ENCODE results near the gene CRYGS.
"Not testable (repeated sequence)": the region's sequence is repeated elsewhere in the genome, so short reads cannot be mapped to it uniquely, and the experiment has no call there.

Gene CRYGS

DNA sequence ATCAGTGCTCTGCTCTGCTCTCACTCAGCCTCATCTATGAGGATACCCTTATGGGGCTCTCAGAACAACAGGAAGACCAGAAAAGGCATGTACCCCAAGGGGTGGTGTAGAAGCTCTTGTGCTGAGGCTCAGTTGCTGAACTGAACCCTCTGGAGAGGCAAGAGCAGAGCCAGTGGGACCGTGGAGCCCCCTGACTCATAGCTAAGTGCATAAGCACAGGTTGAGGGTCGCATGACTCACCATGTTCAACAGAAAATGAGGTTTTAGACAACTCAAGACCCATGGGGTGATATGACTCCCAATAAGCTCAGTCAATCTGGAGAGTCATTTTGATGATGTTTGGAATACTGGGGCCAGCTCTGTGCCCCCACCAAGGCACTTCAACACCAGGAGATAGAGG lies 37.3 kb downstream of the CRYGS start:
- 64 to 95% methylated on average over 1 to 2 of the region's 2 CpGs for WGBS, 2 experiments (ENCODE audit: insufficient coverage in 2 of 2)
- no peak overlapping the region for H3K27ac ChIP-seq (ENCODE audit: low read depth, low read length, severe bottlenecking)
- no peaks in the 10 kb centered on the region for H3K4me1 ChIP-seq (ENCODE audit: control insufficient read depth, insufficient read depth, low read length, poor library complexity, severe bottlenecking)
- H3K4me3 ChIP-seq (ENCODE audit: extremely low read depth, insufficient read depth, low read length, poor library complexity, severe bottlenecking): no peak overlapping the region
- no peaks in the 10 kb centered on the region for H3K36me3 ChIP-seq (ENCODE audit: control insufficient read depth, insufficient read depth, low read length)
- no peaks in the 10 kb centered on the region for H3K9me3 ChIP-seq (ENCODE audit: control insufficient read depth, low read length)

DNA sequence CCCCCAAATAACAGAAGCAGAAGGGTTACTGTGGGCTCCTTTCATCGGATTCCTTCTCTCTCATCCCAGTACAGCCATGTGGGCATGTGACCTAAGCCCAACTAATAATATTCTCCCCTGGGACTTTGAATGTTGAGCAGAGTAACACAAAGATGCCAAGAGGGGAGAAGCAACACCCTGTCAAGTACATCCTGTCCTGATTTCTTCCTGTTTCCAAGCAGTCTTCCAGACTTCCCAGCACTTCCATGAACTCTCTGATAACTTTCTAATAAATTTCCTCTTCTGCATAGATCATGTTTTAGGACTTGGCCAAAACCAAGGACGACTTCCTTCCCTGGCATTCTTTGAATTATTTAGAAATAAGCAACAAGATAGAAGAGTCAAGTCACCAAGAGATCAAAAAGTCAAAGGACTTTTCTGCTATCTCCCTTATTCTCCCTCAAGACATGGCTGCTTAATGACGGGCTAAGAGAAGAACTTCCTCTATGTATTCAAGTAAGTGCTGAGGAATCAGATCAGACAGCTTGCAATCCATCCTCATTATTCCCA lies 37.9 kb downstream of the CRYGS start:
- H3K36me3 ChIP-seq (ENCODE audit: control insufficient read depth, insufficient read depth, low read length): no peaks in the 10 kb centered on the region
- no peak overlapping the region for H3K4me3 ChIP-seq (ENCODE audit: extremely low read depth, insufficient read depth, low read length, poor library complexity, severe bottlenecking)
- no peak overlapping the region for H3K27ac ChIP-seq (ENCODE audit: low read depth, low read length, severe bottlenecking)
- 70% methylated on average over 2 of the region's 3 CpGs; no CpG with 5 or more reads in 1 of the 2 experiments for WGBS, 2 experiments (ENCODE audit: insufficient coverage in 2 of 2)
- H3K9me3 ChIP-seq (ENCODE audit: control insufficient read depth, low read length): no peaks in the 10 kb centered on the region
- no peaks in the 10 kb centered on the region for H3K4me1 ChIP-seq (ENCODE audit: control insufficient read depth, insufficient read depth, low read length, poor library complexity, severe bottlenecking)

DNA sequence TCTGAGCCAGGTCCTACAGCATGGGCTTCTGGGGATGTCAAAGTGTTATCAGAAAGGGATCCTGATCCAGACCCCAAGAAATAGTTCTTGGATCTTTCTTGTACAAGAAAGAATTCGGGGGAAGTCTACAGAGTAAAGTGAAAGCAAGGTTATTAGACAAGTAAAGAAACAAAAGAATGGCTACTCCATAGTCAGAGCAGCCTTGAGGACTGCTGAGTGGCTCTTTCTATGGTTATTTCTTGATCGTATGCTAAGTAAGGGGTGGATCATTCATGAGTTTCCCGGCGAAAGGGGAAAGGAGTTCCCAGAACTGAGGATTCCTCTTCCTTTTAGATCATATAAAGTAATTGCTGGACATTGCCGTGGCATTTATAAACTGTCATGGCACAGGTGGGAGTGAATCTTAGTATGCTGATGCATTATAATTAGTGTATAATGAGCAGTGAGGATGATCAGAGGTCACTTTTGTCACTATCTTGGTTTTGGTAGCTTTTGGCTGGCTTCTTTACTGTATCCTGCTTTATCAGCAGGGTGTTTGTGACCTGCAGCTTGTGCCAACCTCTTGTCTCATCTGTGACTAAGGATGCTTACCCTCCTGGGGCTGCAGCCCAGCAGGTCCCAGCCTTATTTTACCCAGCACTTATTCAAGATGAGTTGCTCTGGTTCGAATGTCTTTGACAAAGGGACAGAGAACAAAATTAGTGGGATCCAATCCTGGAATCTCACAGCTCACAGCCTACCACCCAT lies 41.0 kb downstream of the CRYGS start:
- H3K4me3 ChIP-seq (ENCODE audit: extremely low read depth, insufficient read depth, low read length, poor library complexity, severe bottlenecking): no peak overlapping the region
- no peaks in the 10 kb centered on the region for H3K36me3 ChIP-seq (ENCODE audit: control insufficient read depth, insufficient read depth, low read length)
- no peaks in the 10 kb centered on the region for H3K9me3 ChIP-seq (ENCODE audit: control insufficient read depth, low read length)
- H3K27ac ChIP-seq (ENCODE audit: low read depth, low read length, severe bottlenecking): no peak overlapping the region
- no peaks in the 10 kb centered on the region for H3K4me1 ChIP-seq (ENCODE audit: control insufficient read depth, insufficient read depth, low read length, poor library complexity, severe bottlenecking)
- WGBS, 2 experiments (ENCODE audit: insufficient coverage in 2 of 2): 84 to 93% methylated on average over 5 of the region's 6 CpGs

DNA sequence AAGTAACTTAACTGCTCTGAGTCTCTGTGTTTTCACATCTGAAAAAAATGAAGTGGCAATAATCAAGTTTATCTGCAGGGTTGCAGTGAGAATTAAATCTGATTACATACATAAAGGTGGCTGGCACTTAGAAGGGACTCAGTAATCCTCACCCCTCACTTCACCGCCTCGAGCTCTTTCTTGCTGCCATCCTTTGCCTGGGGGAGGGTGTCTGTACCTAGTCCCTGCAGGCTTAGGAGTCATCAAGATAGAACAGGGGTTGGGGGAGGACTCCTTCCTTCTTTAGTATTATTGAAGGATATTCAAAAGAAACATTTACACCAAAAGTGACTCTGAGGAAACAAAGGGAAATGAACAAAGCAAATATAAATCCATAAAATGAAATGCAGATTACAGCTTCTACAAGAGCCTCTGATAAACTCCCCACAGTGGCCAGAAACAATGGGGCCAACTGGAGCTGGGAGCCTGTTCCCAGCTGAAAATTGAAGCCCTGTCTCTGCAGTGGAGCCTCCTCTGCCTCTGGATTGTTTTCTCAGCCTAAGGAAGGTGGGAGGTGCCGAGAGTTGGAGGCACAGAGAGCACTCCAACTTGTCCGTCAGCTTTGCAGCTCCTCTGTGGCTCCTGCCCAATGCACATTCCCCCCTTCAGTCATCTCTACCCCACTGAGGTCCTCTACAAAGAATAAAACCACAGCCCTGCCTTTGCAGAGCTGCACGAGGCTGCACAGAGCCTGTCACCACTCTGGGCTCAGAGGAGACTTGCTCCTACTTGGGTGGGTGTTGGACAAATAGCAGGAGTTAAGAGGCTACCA lies 41.8 kb downstream of the CRYGS start:
- WGBS, 2 experiments (ENCODE audit: insufficient coverage in 2 of 2): 39 to 69% methylated on average over 2 of the region's 5 CpGs
- Histone ChIP-seq H3K36me3 (ENCODE audit: control insufficient read depth, insufficient read depth, low read length) (no peaks in the 10 kb centered on the region), H3K27ac (ENCODE audit: low read depth, low read length, severe bottlenecking) (no peak overlapping the region), H3K4me3 (ENCODE audit: extremely low read depth, insufficient read depth, low read length, poor library complexity, severe bottlenecking) (no peak overlapping the region), H3K9me3 (ENCODE audit: control insufficient read depth, low read length) (no peaks in the 10 kb centered on the region), H3K4me1 (ENCODE audit: control insufficient read depth, insufficient read depth, low read length, poor library complexity, severe bottlenecking) (no peaks in the 10 kb centered on the region)

DNA sequence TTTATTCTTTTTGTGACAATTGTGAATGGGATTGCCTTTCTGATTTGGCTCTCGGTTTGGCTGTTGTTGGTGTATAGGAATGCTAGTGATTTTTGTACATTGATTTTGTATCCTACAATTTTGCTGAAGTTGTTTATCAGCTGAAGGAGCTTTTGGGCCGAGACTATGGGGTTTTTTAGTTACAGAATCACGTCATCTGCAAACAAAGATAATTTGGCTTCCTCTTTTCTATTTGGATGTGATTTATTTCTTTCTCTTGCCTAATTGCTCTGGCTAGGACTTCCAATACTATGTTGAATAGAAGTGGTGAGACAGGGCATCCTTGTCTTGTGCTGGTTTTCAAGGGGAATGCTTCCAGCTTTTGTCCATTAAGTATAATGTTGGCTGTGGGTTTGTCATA lies 44.2 kb downstream of the CRYGS start:
- not testable (repeated sequence) for H3K27ac ChIP-seq (ENCODE audit: low read depth, low read length, severe bottlenecking); H3K4me1 ChIP-seq (ENCODE audit: control insufficient read depth, insufficient read depth, low read length, poor library complexity, severe bottlenecking); H3K9me3 ChIP-seq (ENCODE audit: control insufficient read depth, low read length); H3K36me3 ChIP-seq (ENCODE audit: control insufficient read depth, insufficient read depth, low read length); H3K4me3 ChIP-seq (ENCODE audit: extremely low read depth, insufficient read depth, low read length, poor library complexity, severe bottlenecking)
- 60 to 100% methylated on average over 1 of the region's 3 CpGs for WGBS, 2 experiments (ENCODE audit: insufficient coverage in 2 of 2)

DNA sequence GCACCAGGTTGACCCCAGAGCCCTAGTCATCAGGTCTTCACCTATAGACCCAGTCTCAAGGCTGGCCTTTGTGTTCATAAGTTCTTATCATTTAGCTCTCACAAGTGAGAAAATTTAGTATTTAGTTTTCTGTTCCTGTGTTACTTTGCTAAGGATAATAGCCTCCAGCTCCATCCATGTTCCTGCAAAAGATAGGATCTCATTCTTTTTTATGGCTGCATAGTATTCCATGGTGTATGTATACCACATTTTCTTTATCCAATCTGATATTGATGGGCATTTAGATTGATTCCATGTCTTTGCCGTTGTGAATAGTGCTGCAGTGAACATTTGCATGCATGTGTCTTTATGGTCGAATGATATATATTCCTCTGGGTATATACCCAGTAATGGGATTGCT lies 46.2 kb downstream of the CRYGS start:
- H3K4me1 ChIP-seq (ENCODE audit: control insufficient read depth, insufficient read depth, low read length, poor library complexity, severe bottlenecking); H3K36me3 ChIP-seq (ENCODE audit: control insufficient read depth, insufficient read depth, low read length); H3K9me3 ChIP-seq (ENCODE audit: control insufficient read depth, low read length); H3K27ac ChIP-seq (ENCODE audit: low read depth, low read length, severe bottlenecking); H3K4me3 ChIP-seq (ENCODE audit: extremely low read depth, insufficient read depth, low read length, poor library complexity, severe bottlenecking): not testable (repeated sequence)
- 100% methylated on average over 1 of the region's 2 CpGs; no CpG with 5 or more reads in 1 of the 2 experiments for WGBS, 2 experiments (ENCODE audit: insufficient coverage in 2 of 2)

DNA sequence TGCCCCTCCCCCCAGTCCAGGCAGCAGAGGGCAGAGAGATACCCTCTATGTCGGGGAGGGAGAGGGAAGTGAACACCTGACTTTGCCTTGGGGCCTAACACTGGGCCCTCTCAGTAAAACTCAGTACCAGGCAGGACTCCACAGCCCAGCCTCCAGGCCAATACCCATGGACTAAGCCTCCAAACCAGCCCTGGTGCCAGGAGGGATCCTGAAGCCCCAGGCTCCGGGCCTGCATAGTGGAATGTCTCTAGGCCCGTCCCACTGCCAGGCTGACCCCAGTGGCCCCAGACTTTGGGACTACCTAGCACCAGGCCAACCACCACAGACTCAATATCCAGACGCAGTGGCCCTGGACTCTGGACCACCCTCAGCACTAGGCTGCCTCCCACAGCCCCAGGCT lies 46.6 kb downstream of the CRYGS start:
- H3K4me1 ChIP-seq (ENCODE audit: control insufficient read depth, insufficient read depth, low read length, poor library complexity, severe bottlenecking): no peaks in the 10 kb centered on the region
- H3K4me3 ChIP-seq (ENCODE audit: extremely low read depth, insufficient read depth, low read length, poor library complexity, severe bottlenecking): no peak overlapping the region
- no peaks in the 10 kb centered on the region for H3K9me3 ChIP-seq (ENCODE audit: control insufficient read depth, low read length)
- 92 to 94% methylated on average over 3 of the region's 4 CpGs for WGBS, 2 experiments (ENCODE audit: insufficient coverage in 2 of 2)
- H3K27ac ChIP-seq (ENCODE audit: low read depth, low read length, severe bottlenecking): no peak overlapping the region
- no peaks in the 10 kb centered on the region for H3K36me3 ChIP-seq (ENCODE audit: control insufficient read depth, insufficient read depth, low read length)

DNA sequence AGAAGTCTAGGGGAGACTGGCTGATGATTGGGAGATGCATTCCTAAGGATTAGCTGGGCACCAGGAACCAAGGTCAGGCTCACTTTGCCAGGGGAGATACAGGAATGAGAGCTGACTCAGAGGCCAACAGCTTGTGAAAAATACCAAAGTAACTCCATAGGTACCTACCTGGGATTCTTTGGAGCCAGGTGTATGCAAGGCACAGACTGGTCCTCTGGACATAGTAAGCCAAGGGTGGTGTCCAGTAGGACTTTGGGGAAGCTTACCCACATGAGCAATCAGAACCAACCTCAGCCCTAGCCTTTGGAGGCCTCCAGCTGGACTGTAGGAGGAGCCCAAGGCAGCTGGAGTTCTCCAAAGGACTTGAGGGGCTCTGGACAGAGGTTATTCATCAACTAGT lies 47.5 kb downstream of the CRYGS start:
- no peaks in the 10 kb centered on the region for H3K4me1 ChIP-seq (ENCODE audit: control insufficient read depth, insufficient read depth, low read length, poor library complexity, severe bottlenecking)
- no peaks in the 10 kb centered on the region for H3K9me3 ChIP-seq (ENCODE audit: control insufficient read depth, low read length)
- H3K4me3 ChIP-seq (ENCODE audit: extremely low read depth, insufficient read depth, low read length, poor library complexity, severe bottlenecking): no peak overlapping the region
- H3K36me3 ChIP-seq (ENCODE audit: control insufficient read depth, insufficient read depth, low read length): no peaks in the 10 kb centered on the region
- H3K27ac ChIP-seq (ENCODE audit: low read depth, low read length, severe bottlenecking): no peak overlapping the region

DNA sequence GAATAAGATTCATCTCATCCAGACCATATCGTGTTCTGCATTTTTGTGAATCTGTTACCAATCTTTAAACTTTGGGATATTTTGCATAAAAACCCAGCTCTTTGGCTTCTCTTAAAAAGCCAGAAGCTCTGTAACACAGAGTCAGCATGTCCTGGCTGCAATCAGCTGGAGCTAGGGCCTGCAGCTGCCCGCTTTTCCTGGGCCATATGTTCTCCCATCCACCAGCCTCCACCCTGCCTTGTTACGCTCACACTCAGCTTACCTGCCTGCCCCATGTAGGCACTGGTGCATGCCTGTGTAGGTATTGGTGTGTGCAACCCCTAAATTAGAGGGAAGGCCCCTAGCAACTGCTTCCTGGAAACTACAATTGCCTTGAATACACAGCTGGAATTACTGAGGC lies 48.2 kb downstream of the CRYGS start:
- Histone ChIP-seq H3K36me3 (ENCODE audit: control insufficient read depth, insufficient read depth, low read length) (no peaks in the 10 kb centered on the region), H3K4me1 (ENCODE audit: control insufficient read depth, insufficient read depth, low read length, poor library complexity, severe bottlenecking) (no peaks in the 10 kb centered on the region), H3K9me3 (ENCODE audit: control insufficient read depth, low read length) (no peaks in the 10 kb centered on the region), H3K4me3 (ENCODE audit: extremely low read depth, insufficient read depth, low read length, poor library complexity, severe bottlenecking) (no peak overlapping the region), H3K27ac (ENCODE audit: low read depth, low read length, severe bottlenecking) (no peak overlapping the region)
- WGBS, 2 experiments (ENCODE audit: insufficient coverage in 2 of 2): 91 to 100% methylated on average over 1 to 2 of the region's 3 CpGs

DNA sequence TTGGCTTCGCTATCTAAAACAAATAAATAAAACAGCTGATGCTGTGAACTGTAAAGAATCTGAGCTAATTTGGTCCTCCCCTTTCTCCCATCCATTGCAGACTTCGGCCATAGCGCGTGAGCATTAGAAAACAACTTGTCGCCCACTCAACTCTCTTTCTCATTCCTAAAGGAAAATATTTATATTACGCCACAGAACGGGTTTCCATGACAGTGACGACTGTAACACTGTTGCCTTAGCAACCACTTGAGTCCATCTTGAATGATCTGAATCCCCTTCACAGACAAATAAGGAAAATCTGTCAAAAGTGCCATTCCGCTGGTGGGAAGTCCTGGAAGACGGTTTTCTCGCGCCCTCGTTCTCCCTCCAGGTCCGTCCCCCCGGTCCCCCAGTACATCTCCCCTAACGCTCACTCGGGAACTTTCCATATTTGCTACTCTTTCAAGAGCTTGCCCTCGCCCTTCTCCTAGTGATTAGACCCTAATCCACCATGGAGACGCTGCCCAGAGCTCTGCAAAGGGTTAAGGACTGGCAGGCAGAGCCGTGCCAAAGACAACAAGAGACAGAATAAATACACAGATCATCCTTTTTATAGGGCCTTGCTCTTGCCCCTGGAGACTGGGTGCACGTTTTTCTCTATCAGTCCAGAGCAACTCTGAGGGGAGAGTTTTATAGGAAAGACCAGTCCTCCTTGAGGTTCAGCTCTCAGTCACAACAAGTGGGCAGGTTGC lies 50.5 kb downstream of the CRYGS start:
- Histone ChIP-seq H3K27ac (ENCODE audit: low read depth, low read length, severe bottlenecking) (no peak overlapping the region), H3K4me1 (ENCODE audit: control insufficient read depth, insufficient read depth, low read length, poor library complexity, severe bottlenecking) (no peaks in the 10 kb centered on the region)
- WGBS, 2 experiments (ENCODE audit: insufficient coverage in 2 of 2): 88 to 94% methylated on average over 19 of the region's 21 CpGs

More for the DNA sequence above, 50.5 kb downstream of the CRYGS start:
- Histone ChIP-seq H3K4me3 (ENCODE audit: extremely low read depth, insufficient read depth, low read length, poor library complexity, severe bottlenecking) (no peak overlapping the region), H3K36me3 (ENCODE audit: control insufficient read depth, insufficient read depth, low read length) (no peaks in the 10 kb centered on the region), H3K9me3 (ENCODE audit: control insufficient read depth, low read length) (no peaks in the 10 kb centered on the region)
